Measurements from ENCODE around the gene P2RY8. TPM values are rescaled to one million over a fixed set of nuclear protein-coding genes. Genes with fewer than 3 reads are reported as not detected.
"Not testable (repeated sequence)": the region's sequence is repeated elsewhere in the genome, so short reads cannot be mapped to it uniquely, and the experiment has no call there.

The P2RY8 gene
- total RNA-seq, 2 experiments from 2014 or later = 87.6 to 92.4 TPM

GRCh38 chrX:1483843-1484637, 52.9 kb downstream of the P2RY8 start:
- ATAC-seq (ENCODE audit: low read depth) = no peak
- peaks cover 43% of the 10 kb centered on the region for H3K4me1 Mint-ChIP-seq
- H3K27me3 Mint-ChIP-seq = no peaks in the 10 kb centered on the region
- POLR2A ChIA-PET = no interaction called here
- H3K4me3 Mint-ChIP-seq = peak overlapping the region; percentile 28
- H3K36me3 Mint-ChIP-seq = peaks cover 51% of the 10 kb centered on the region
- peaks cover 10% of the 10 kb centered on the region for H3K9me3 Mint-ChIP-seq
- DNase-seq = peak; percentile 26
- peak overlapping the region; percentile 84 for H3K27ac Mint-ChIP-seq

GRCh38 chrX:1482530-1482928, 54.5 kb downstream of the P2RY8 start:
- ATAC-seq (ENCODE audit: low read depth); DNase-seq; POLR2A ChIA-PET; H3K27me3 Mint-ChIP-seq: not testable (repeated sequence)
- peak overlapping the region; percentile 99 for H3K27ac Mint-ChIP-seq
- peaks cover 50% of the 10 kb centered on the region for H3K4me1 Mint-ChIP-seq
- peaks cover 15% of the 10 kb centered on the region for H3K9me3 Mint-ChIP-seq
- peak overlapping the region; percentile 85 for H3K4me3 Mint-ChIP-seq
- peaks cover 53% of the 10 kb centered on the region for H3K36me3 Mint-ChIP-seq

- Mint-ChIP-seq H3K4me3 (peak overlapping the region; percentile 85), H3K9me3 (peaks cover 15% of the 10 kb centered on the region), H3K27ac (peak overlapping the region; percentile 99), H3K4me1 (peaks cover 54% of the 10 kb centered on the region), H3K27me3 (no peaks in the 10 kb centered on the region), H3K36me3 (peaks cover 53% of the 10 kb centered on the region)
- peak; percentile 86 for ATAC-seq (ENCODE audit: low read depth)
- POLR2A ChIA-PET = no interaction called here
- peak; percentile 80 for DNase-seq
Measured at GRCh38 chrX:1481636-1482529, 55.1 kb downstream of the P2RY8 start.

GRCh38 chrX:1480082-1480785, 56.8 kb downstream of the P2RY8 start:
- DNase-seq (peak; percentile 7), ATAC-seq (ENCODE audit: low read depth) (no peak)
- Mint-ChIP-seq H3K9me3 (peaks cover 15% of the 10 kb centered on the region), H3K4me1 (peaks cover 58% of the 10 kb centered on the region), H3K4me3 (peak overlapping the region; percentile 63), H3K27ac (peak overlapping the region; percentile 99), H3K36me3 (peaks cover 54% of the 10 kb centered on the region), H3K27me3 (no peaks in the 10 kb centered on the region)
- POLR2A ChIA-PET = no interaction called here

- Mint-ChIP-seq H3K27me3 (no peaks in the 10 kb centered on the region), H3K4me3 (peak overlapping the region; percentile 12), H3K9me3 (peaks cover 34% of the 10 kb centered on the region), H3K4me1 (peaks cover 62% of the 10 kb centered on the region), H3K27ac (peak overlapping the region; percentile 54), H3K36me3 (peaks cover 68% of the 10 kb centered on the region)
- POLR2A ChIA-PET = no interaction called here
- DNase-seq (peak; percentile 15), ATAC-seq (ENCODE audit: low read depth) (no peak)
Measured at GRCh38 chrX:1477801-1478458, 59.1 kb downstream of the P2RY8 start.

- Mint-ChIP-seq H3K36me3 (peaks cover 71% of the 10 kb centered on the region), H3K4me3 (no peak overlapping the region), H3K27me3 (no peaks in the 10 kb centered on the region), H3K9me3 (peaks cover 36% of the 10 kb centered on the region), H3K4me1 (peaks cover 66% of the 10 kb centered on the region), H3K27ac (no peak overlapping the region)
- no peak for ATAC-seq (ENCODE audit: low read depth)
- no peak for DNase-seq
- POLR2A ChIA-PET = no interaction called here
Measured at GRCh38 chrX:1477229-1477628, 59.8 kb downstream of the P2RY8 start.

- Mint-ChIP-seq H3K36me3 (peaks cover 77% of the 10 kb centered on the region), H3K9me3 (peaks cover 36% of the 10 kb centered on the region), H3K4me1 (peaks cover 66% of the 10 kb centered on the region), H3K27me3 (no peaks in the 10 kb centered on the region), H3K4me3 (no peak overlapping the region), H3K27ac (no peak overlapping the region)
- peak; percentile 12 for DNase-seq
- ATAC-seq (ENCODE audit: low read depth) = no peak
- POLR2A ChIA-PET = no interaction called here
Measured at GRCh38 chrX:1476682-1477081, 60.3 kb downstream of the P2RY8 start.

- Mint-ChIP-seq H3K36me3 (peaks cover 78% of the 10 kb centered on the region), H3K9me3 (peaks cover 36% of the 10 kb centered on the region), H3K27me3 (no peaks in the 10 kb centered on the region), H3K27ac (no peak overlapping the region), H3K4me1 (peaks cover 65% of the 10 kb centered on the region), H3K4me3 (no peak overlapping the region)
- ATAC-seq (ENCODE audit: low read depth) (no peak), DNase-seq (peak; percentile 19)
- POLR2A ChIA-PET = no interaction called here
Measured at GRCh38 chrX:1475881-1476280, 61.1 kb downstream of the P2RY8 start.

GRCh38 chrX:1475481-1475880, 61.5 kb downstream of the P2RY8 start:
- POLR2A ChIA-PET = no interaction called here
- no peaks in the 10 kb centered on the region for H3K27me3 Mint-ChIP-seq
- ATAC-seq (ENCODE audit: low read depth) = no peak
- H3K4me3 Mint-ChIP-seq = no peak overlapping the region
- H3K9me3 Mint-ChIP-seq = peaks cover 36% of the 10 kb centered on the region
- H3K36me3 Mint-ChIP-seq = peaks cover 78% of the 10 kb centered on the region
- H3K4me1 Mint-ChIP-seq = peaks cover 69% of the 10 kb centered on the region
- H3K27ac Mint-ChIP-seq = no peak overlapping the region
- no peak for DNase-seq

- POLR2A ChIA-PET; H3K4me3 Mint-ChIP-seq; H3K27me3 Mint-ChIP-seq; DNase-seq; ATAC-seq (ENCODE audit: low read depth): not testable (repeated sequence)
- H3K9me3 Mint-ChIP-seq = peaks cover 30% of the 10 kb centered on the region
- H3K27ac Mint-ChIP-seq = peak overlapping the region; percentile 82
- peaks cover 71% of the 10 kb centered on the region for H3K36me3 Mint-ChIP-seq
- peaks cover 65% of the 10 kb centered on the region for H3K4me1 Mint-ChIP-seq
Measured at GRCh38 chrX:1474593-1474992, 62.4 kb downstream of the P2RY8 start.

GRCh38 chrX:1472975-1473374, 64.0 kb downstream of the P2RY8 start:
- ATAC-seq (ENCODE audit: low read depth) = no peak
- peaks cover 21% of the 10 kb centered on the region for H3K9me3 Mint-ChIP-seq
- peaks cover 64% of the 10 kb centered on the region for H3K4me1 Mint-ChIP-seq
- peak overlapping the region; percentile 93 for H3K27ac Mint-ChIP-seq
- H3K36me3 Mint-ChIP-seq = peaks cover 61% of the 10 kb centered on the region
- no peak overlapping the region for H3K4me3 Mint-ChIP-seq
- no peak for DNase-seq
- no peaks in the 10 kb centered on the region for H3K27me3 Mint-ChIP-seq
- POLR2A ChIA-PET = no interaction called here

GRCh38 chrX:1468250-1468772, 68.7 kb downstream of the P2RY8 start:
- H3K4me3 Mint-ChIP-seq = peak overlapping the region; percentile 59
- POLR2A ChIA-PET = no interaction called here
- H3K27me3 Mint-ChIP-seq = no peaks in the 10 kb centered on the region
- H3K9me3 Mint-ChIP-seq = peaks cover 6% of the 10 kb centered on the region
- H3K4me1 Mint-ChIP-seq = peaks cover 67% of the 10 kb centered on the region
- DNase-seq = peak; percentile 64
- H3K27ac Mint-ChIP-seq = peak overlapping the region; percentile 94
- peaks cover 40% of the 10 kb centered on the region for H3K36me3 Mint-ChIP-seq
- peak; percentile 25 for ATAC-seq (ENCODE audit: low read depth)

All from activated naive CD8-positive, alpha-beta T cell treated with anti-CD3 and anti-CD28 coated beads, Interleukin-2, amount 10 ng/mL, durations not matched to agents 7 days and 5 days (primary cell).